IMR-90 (cell line): ENCODE measurements around the gene PTGDR2. TPM values are rescaled to one million over a fixed set of nuclear protein-coding genes. Genes with fewer than 3 reads are reported as not detected.
"Not testable (repeated sequence)": the region's sequence is repeated elsewhere in the genome, so short reads cannot be mapped to it uniquely, and the experiment has no call there.

Experiments
- ATAC-seq: fragments of 200-7000 bp; cut with Tn5 transposase; 2 replicates; pipeline ENCODE4 v1.9.1; 2020; ENCODE audit warnings: low read depth, mild to moderate bottlenecking, moderate library complexity
- BruUV-seq: library from RNA; stranded (reverse); fragments of 400-500 nt; replicated peaks from 2 replicates; lab custom pipeline; 2021; lab: Mats Ljungman, UMichigan
- CTCF ChIA-PET: fragments of 300-600 bp; formaldehyde crosslinking; extraction: SDS; loops from one replicate; lab custom pipeline; 2021; ENCODE audit warnings: antibody characterized with exemption; lab: Yijun Ruan, JAX
- POLR2A ChIA-PET: fragments of 300-600 bp; sonication (Branson Sonifier 250); formaldehyde crosslinking; loops from one replicate; lab custom pipeline; 2022; ENCODE audit warnings: antibody characterized with exemption; ENCODE audit not compliant: unreplicated experiment; lab: Charles Lee
- DNase-seq: peaks from one replicate; pipeline ENCODE4 v3.0.0; 2013
- H2AFZ ChIP-seq: replicated peaks from 2 replicates; pipeline ENCODE3; 2013; ENCODE audit warnings: low read length, mild to moderate bottlenecking; ENCODE audit not compliant: poor library complexity
- H2AK5ac ChIP-seq: 2 replicates; pipeline ENCODE4 v1.6.1; 2013; ENCODE audit warnings: low read depth, low read length, inconsistent platforms
- H2AK9ac ChIP-seq: replicated peaks from 2 replicates; pipeline ENCODE3; 2013; ENCODE audit warnings: mild to moderate bottlenecking, low read depth, low read length, moderate library complexity; ENCODE audit not compliant: poor library complexity
- H2BK120ac ChIP-seq: 2 replicates; pipeline ENCODE4 v1.6.1; 2013; ENCODE audit warnings: low read depth, low read length, inconsistent platforms
- H2BK15ac ChIP-seq: 3 replicates; pipeline ENCODE4 v1.6.1; 2013; ENCODE audit warnings: low read depth, low read length, inconsistent platforms
- H2BK20ac ChIP-seq: 2 replicates; pipeline ENCODE4 v1.6.1; 2013; ENCODE audit warnings: low read depth, mild to moderate bottlenecking, inconsistent platforms, low read length, moderate library complexity
- H2BK5ac ChIP-seq: 2 replicates; pipeline ENCODE4 v1.6.1; 2013; ENCODE audit warnings: mild to moderate bottlenecking, low read depth, low read length, inconsistent platforms; ENCODE audit not compliant: poor library complexity, severe bottlenecking
- H3K14ac ChIP-seq: replicated peaks from 2 replicates; pipeline ENCODE4 v1.6.1; 2013; ENCODE audit warnings: low read depth, low read length, inconsistent platforms
- H3K18ac ChIP-seq: 2 replicates; pipeline ENCODE4 v1.6.1; 2013; ENCODE audit warnings: low read depth, low read length, control low read depth
- H3K23ac ChIP-seq: 2 replicates; pipeline ENCODE4 v1.6.1; 2013; ENCODE audit warnings: low read depth, low read length, inconsistent platforms
- H3K27ac ChIP-seq: 2 replicates; pipeline ENCODE4 v1.5.1; 2013; ENCODE audit warnings: mild to moderate bottlenecking, control low read depth, low read length; ENCODE audit not compliant: insufficient read depth
- H3K27me3 ChIP-seq: 2 replicates; pipeline ENCODE4 v1.6.1; 2013; ENCODE audit warnings: low read length; ENCODE audit not compliant: control insufficient read depth, insufficient read depth
- H3K36me3 ChIP-seq: 2 replicates; pipeline ENCODE4 v1.6.1; 2013; ENCODE audit warnings: low read length, mixed read lengths; ENCODE audit not compliant: control insufficient read depth, insufficient read depth
- H3K4ac ChIP-seq: 2 replicates; pipeline ENCODE4 v1.6.1; 2013; ENCODE audit warnings: low read depth, low read length, inconsistent platforms
- H3K4me1 ChIP-seq: 2 replicates; pipeline ENCODE4 v1.6.1; 2013; ENCODE audit warnings: low read length, mixed read lengths; ENCODE audit not compliant: control insufficient read depth, insufficient read depth
- H3K4me2 ChIP-seq: 2 replicates; pipeline ENCODE4 v1.6.1; 2013; ENCODE audit warnings: low read depth, mild to moderate bottlenecking, control low read depth, low read length, moderate library complexity
- H3K4me3 ChIP-seq: 2 replicates; pipeline ENCODE4 v1.5.1; 2013; ENCODE audit warnings: low read depth, mild to moderate bottlenecking, control low read depth, low read length, moderate library complexity; ENCODE audit not compliant: insufficient read depth
- H3K56ac ChIP-seq: 2 replicates; pipeline ENCODE4 v1.6.1; 2013; ENCODE audit warnings: low read length, inconsistent platforms; ENCODE audit not compliant: insufficient read depth; ENCODE audit errors: extremely low read depth
- H3K79me1 ChIP-seq, 2 experiments: 2 replicates each; pipeline ENCODE4 v1.6.1; 2013; ENCODE audit warnings: low read length in 2 of 2, inconsistent platforms in 1 of 2, low read depth in 1 of 2
- H3K9ac ChIP-seq: 2 replicates; pipeline ENCODE4 v1.6.1; 2013; ENCODE audit warnings: low read depth, low read length, control low read depth
- H3K9me1 ChIP-seq: 2 replicates; pipeline ENCODE4 v1.6.1; 2013; ENCODE audit warnings: low read length, inconsistent platforms; ENCODE audit not compliant: insufficient read depth
- H3K9me3 ChIP-seq: 2 replicates; pipeline ENCODE4 v1.6.1; 2013; ENCODE audit warnings: low read length; ENCODE audit not compliant: control insufficient read depth, insufficient read depth
- H4K20me1 ChIP-seq: 2 replicates; pipeline ENCODE4 v1.6.1; 2013; ENCODE audit warnings: low read length, inconsistent platforms; ENCODE audit not compliant: insufficient read depth
- H4K5ac ChIP-seq: 2 replicates; pipeline ENCODE4 v1.6.1; 2013; ENCODE audit warnings: mild to moderate bottlenecking, low read depth, low read length, control low read depth
- H4K8ac ChIP-seq, 2 experiments: 2 replicates each; pipeline ENCODE4 v1.6.1; 2013; ENCODE audit warnings: low read depth in 2 of 2, low read length in 2 of 2, control low read depth in 1 of 2, inconsistent platforms in 1 of 2
- H4K91ac ChIP-seq: 2 replicates; pipeline ENCODE4 v1.6.1; 2013; ENCODE audit warnings: low read depth, low read length, inconsistent platforms; ENCODE audit not compliant: insufficient read depth
- WGBS, 2 experiments: methylation state at CpG; one replicate each; pipeline versions ENCODE4 v1.1.5 to v1.1.7; 2013; ENCODE audit warnings: missing lambda C conversion rate in 2 of 2; ENCODE audit not compliant: insufficient read length in 1 of 2; ENCODE audit errors: extremely low coverage in 2 of 2; 5-methylcytosine and 5-hydroxymethylcytosine counted together
- dilution Hi-C: fragments of 300-500 bp; cut with HindIII; formaldehyde crosslinking; loops from one replicate; pipeline ENCODE4 v1.14.3; 2018; ENCODE audit warnings: low sequenced_read_pairs; ENCODE audit not compliant: unreplicated experiment
- in situ Hi-C: fragments of 300-500 bp; cut with MboI; formaldehyde crosslinking; loops from 3 replicates; pipeline ENCODE4 v1.14.3; 2019; ENCODE audit warnings: low sequenced_read_pairs, inconsistent platforms, mixed read lengths
- intact Hi-C: fragments of 100-400 bp; cut with micrococcal nuclease; formaldehyde crosslinking; loops from 2 replicates; pipeline ENCODE4 v1.10.0; 2022
- polyA plus RNA-seq, 3 experiments: library from polyadenylated mRNA; depleted of rRNA; stranded (reverse); fragments of >200 nt; gene quantifications; 2 replicates each; pipeline ENCODE4 v1.2.3, GENCODE V29; 2012; ENCODE audit warnings: low replicate concordance in 1 of 3
- total RNA-seq: library from RNA; depleted of rRNA; stranded (reverse); fragments of >200 nt; gene quantifications from 2 replicates; pipeline ENCODE4 v1.2.3, GENCODE V29; 2012

Gene PTGDR2
- total and polyA plus RNA-seq, 2 of the 4 experiments (the other 2 are of a cell fraction): under 0.01 to 0.12 TPM

GRCh38 chr11:60823745-60824306, 31.9 kb downstream of the PTGDR2 start:
- CTCF ChIA-PET: interaction anchor here (1.4 kb wide), 1 partner anchor 64 kb away, joined by 4 read pairs; no protein-coding TSS in a partner anchor
- H4K8ac ChIP-seq, H3K23ac ChIP-seq, H4K20me1 ChIP-seq, H3K14ac ChIP-seq, H3K18ac ChIP-seq, H2AK9ac ChIP-seq, in situ Hi-C loops, H3K36me3 ChIP-seq, H3K9ac ChIP-seq, POLR2A ChIA-PET, DNase-seq, dilution Hi-C loops, H3K9me1 ChIP-seq, H3K4me1 ChIP-seq, H3K4ac ChIP-seq, H2BK120ac ChIP-seq, intact Hi-C loops, H3K27ac ChIP-seq, H4K91ac ChIP-seq, H4K5ac ChIP-seq, H3K9me3 ChIP-seq, H3K56ac ChIP-seq, H2AFZ ChIP-seq, ATAC-seq, H2BK15ac ChIP-seq, H3K4me3 ChIP-seq, H2AK5ac ChIP-seq, H3K79me1 ChIP-seq, H3K4me2 ChIP-seq, H2BK20ac ChIP-seq, BruUV-seq, H2BK5ac ChIP-seq: not testable (repeated sequence)
- H3K27me3 ChIP-seq: peaks cover 58% of the 10 kb centered on the region
- 71% methylated on average over 4 of the region's 5 CpGs; no CpG with 5 or more reads in 1 of the 2 experiments for whole genome bisulfite sequencing, 2 experiments
